NCI-H748 treated with DMSO at 0.1 percent for 48 hours (cell line): Measurements from ENCODE around the gene NPLOC4.

Source experiments
- DNase-seq: peaks from one replicate; lab custom pipeline; 2025; lab: John Stamatoyannopoulos, UW

NPLOC4 gene

GRCh38 chr17:81546906-81547613 is 89.9 kb downstream of the NPLOC4 start:
- no peak for DNase-seq

DNA sequence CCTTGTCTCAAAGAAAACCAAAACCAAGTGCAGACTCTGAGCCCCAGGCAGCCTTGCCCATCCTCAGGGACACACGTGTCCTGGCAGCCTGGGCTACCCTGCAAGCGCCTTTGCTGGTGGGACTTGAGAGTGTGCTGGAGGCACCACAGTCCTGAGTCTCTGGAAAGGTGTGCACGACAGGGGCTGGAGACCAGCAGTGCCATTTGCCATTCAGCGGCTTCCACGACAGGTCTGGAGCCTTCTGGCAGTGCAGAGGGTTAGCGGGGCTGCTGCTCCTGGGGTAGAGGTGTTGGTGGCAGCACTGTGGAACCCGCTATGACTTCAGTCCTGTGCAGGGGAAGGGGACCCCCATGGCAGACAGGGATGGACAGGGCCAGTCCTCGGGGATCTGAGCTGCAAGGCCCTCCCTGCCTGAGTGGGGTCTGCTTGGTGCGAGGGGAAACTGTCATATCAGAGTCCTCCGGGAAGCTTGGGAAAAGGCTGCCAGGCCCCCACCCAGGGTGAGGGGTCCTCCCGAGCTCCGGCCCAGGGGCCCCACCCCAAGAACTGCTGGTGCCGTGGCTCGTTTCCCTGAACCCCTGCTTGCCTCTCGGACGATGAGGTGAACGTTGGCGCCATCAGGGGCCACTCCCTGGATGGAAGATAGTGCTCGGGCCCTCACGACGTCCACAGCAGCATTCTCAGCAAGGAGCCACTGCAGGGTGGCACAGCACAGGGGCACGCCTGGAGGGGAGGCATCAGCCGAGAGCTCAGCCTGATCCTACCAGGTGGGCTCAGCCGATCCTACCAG is 91.6 kb downstream of the NPLOC4 start:
- DNase-seq, result no peak

DNA sequence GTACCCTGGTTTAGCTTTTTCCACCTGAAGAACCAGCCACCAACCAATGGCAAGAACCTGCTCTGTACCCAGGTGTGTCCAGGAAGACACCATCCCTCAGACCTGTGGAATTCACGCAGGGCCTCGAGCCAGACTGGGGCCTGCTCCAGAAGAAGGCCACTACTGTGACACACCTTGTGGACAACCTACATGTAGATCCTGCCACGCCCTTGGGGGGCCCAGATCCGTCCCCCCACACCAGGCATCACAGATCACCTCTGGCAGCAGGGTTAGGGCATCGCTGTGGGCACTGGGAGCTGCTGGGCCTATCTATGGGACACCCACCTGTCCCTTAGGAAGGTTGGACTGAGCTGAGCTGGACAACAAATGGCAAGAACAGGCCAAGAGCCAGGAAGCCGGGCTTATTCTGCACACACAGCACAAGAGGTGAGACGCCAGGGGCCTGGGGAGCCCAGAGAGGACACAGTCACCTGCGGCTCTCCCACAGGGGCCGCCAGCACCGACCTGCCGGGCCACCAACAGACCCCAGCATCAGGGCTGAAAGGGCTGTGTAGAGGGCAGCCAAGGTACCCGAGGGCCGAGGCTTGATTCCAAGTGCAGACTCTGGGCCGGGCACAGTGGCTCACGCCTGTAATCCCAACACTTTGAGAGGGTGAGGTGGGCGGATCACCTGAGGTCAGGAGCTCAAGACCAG is 92.5 kb downstream of the NPLOC4 start:
- no peak for DNase-seq

DNA sequence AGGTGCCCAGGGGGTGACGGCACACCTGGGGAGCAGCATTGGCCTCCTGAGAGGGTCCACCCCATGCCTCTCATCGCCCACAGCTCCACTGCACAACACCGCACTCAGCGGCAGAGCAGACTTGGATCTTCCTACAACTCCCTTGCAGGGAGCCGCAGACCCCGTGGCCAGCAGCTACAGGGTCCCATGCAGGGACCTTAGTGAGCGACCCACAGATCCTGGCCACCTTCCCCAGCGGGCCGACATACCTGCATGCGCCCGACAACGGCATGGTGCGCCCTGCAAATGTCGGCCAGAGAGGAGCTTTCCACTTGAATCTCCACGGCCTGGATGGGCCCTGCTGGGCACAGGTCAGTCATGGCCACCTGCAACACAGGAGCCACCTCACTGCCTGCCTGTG is 93.2 kb downstream of the NPLOC4 start:
- DNase-seq, result no peak

- no peak for DNase-seq
Observed at GRCh38 chr17:81543339-81543675, 93.6 kb downstream of the NPLOC4 start.

- DNase-seq, result no peak
Observed at GRCh38 chr17:81542431-81543338, 94.2 kb downstream of the NPLOC4 start.

GRCh38 chr17:81541123-81541522 is 95.8 kb downstream of the NPLOC4 start:
- no peak for DNase-seq

DNA sequence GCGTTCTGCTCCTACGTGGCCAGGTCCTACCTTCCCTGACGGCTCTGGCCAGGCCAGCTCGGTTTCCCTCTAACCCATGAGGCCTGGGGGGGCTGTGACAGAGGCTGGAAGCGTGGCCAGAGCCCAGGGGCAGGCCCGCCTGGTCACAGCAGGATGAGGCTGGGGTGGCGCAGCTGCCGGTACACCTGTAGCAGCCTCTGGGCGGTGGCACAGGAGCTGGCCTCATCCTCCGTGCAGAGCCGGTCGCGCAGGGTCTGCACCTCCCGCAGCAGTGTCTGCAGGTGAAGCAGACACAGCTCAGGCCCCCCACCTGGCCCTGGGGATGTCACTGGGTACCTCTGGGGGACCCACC is 96.3 kb downstream of the NPLOC4 start:
- DNase-seq, result no peak

GRCh38 chr17:81539961-81540675 is 96.8 kb downstream of the NPLOC4 start:
- DNase-seq, result no peak

GRCh38 chr17:81539571-81539900 is 97.4 kb downstream of the NPLOC4 start:
- DNase-seq, result no peak

GRCh38 chr17:81538651-81539570 is 98.0 kb downstream of the NPLOC4 start:
- no peak for DNase-seq

GRCh38 chr17:81537856-81538555 is 98.9 kb downstream of the NPLOC4 start:
- DNase-seq, result peak; percentile 62

DNA sequence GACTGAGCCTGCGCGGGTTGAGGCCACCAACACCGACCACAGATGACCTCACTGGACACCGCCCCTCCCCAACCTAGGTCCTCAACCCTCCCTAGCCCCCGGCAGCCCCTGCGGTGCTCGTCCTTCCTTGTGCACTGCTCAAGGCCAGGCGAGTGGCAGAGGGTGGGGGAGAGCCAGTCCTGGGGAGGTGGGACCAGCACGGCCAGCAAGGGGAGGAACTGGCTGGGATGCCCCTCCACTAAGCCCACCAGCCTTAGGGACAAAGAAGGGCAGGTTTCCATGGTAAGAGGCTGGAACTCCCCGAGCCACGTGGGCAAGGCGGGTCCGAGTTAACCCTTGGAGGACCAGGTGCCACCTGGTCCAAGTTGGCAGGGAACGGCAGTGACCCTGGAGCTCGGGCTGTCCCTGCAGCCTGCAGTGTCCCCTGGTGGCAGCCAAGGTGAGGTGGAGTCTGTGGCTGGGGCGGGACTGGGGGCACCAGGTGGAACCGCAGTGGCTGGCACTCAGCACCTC is 99.5 kb downstream of the NPLOC4 start:
- DNase-seq, result peak; percentile 62

DNA sequence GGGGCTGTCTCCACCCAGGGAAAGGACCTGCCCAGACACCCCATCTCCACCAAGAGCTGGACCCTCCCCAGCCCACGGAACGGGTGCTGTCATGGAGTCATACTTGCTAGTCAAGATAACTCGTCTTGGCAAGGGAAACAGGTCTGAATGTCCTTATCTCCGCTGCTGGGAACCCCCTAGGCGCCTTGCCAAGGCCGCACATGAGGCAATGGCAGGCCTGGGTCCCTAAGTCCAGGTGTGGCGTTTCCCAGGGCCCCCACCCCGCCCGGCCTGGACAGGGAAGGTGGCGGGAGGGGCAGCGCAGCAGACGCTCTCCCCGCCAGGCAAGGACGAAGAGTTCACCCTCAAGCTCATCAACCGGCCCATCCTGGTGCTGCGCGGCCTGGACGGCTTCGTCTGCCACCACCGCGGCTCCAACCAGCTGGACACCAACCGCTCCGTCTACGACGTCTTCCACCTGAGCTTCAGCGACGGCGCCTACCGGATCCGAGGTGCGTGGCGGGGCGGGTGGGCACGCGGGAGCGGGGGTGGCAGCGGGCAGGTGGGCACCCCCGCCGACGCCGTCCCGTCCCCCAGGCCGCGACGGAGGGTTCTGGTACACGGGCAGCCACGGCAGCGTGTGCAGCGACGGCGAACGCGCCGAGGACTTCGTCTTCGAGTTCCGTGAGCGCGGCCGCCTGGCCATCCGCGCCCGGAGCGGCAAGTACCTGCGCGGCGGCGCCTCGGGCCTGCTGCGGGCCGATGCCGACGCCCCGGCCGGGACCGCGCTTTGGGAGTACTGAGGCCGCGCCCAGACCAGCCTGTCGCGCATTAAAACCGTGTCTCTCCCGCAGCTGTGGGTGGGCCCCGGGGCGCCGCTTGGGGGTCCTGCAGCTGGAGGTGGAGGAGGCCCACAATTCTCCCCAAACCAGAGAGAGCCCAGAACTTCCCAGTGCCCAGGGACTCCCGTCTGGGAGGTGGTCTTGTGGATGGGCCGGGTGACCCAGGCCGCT is 100.3 kb downstream of the NPLOC4 start:
- no peak for DNase-seq

DNA sequence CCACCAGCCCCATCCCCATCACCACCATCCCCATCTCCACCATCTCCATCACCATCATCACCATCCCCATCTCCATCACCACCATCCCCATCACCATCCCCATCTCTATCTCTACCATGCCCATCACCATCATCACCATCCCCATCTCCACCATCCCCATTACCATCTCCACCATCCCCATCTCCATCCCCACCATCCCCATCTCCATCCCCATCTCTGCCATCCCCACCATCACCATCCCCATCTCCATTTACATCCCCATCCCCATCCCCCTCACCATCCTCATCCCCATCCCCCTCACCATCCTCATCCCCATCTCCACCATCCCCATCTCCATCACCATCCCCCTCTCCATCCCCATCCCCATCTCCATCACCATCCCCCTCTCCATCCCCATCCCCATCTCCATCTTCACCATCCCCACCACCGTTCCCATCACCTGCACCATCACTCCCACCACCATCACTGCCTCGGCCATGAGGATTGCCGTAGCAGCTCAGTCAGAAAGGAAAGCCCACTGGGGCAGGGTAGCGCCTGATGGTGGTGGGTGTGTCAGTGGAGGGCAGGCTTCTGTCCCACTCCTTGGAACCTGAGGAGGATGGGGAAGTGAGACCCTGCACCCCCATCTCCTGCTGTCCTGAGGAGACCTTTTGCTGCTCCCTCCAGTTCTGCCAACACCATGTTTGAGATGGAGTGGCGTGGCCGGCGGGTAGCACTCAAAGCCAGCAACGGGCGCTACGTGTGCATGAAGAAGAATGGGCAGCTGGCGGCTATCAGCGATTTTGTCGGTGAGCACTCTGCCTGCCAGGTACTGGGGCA is 101.2 kb downstream of the NPLOC4 start:
- DNase-seq, result no peak

GRCh38 chr17:81535007-81535328 is 101.9 kb downstream of the NPLOC4 start:
- no peak for DNase-seq

- no peak for DNase-seq
Observed at GRCh38 chr17:81534157-81535006, 102.5 kb downstream of the NPLOC4 start.
